ENCODE measurements around the gene CYBA.

The CYBA gene

GRCh38 chr16:88626646-88627045 lies 24.2 kb downstream of the CYBA start:
- Histone ChIP-seq H3K9me3 (replicated peaks; ENCODE audit: insufficient read depth, low read length) (no peaks in the 10 kb centered on the region), H3K27ac (ENCODE audit: low read length) (no peak overlapping the region), H2AFZ (ENCODE audit: low read length) (no peak overlapping the region), H3K4me1 (ENCODE audit: low read length) (no peaks in the 10 kb centered on the region), H3K4me3 (ENCODE audit: low read length) (no peak overlapping the region), H3K4me2 (ENCODE audit: low read depth, low read length) (no peak overlapping the region), H3K9ac (ENCODE audit: low read length) (no peak overlapping the region), H3F3A (ENCODE audit: insufficient read depth, low read length) (no peaks in the 10 kb centered on the region), H3K36me3 (replicated peaks; ENCODE audit: insufficient read depth, low read length) (no peaks in the 10 kb centered on the region), H3K79me2 (ENCODE audit: low read length) (no peaks in the 10 kb centered on the region), H3K9me2 (replicated peaks; ENCODE audit: insufficient read depth, low read length) (no peaks in the 10 kb centered on the region), H4K20me1 (ENCODE audit: insufficient read depth, low read length) (no peaks in the 10 kb centered on the region), H3K27me3 (replicated peaks; ENCODE audit: insufficient read depth, low read length) (no peaks in the 10 kb centered on the region)
- no peak for TF ChIP-seq CTCF (IDR thresholded peaks at IDR 0.05; ENCODE audit: low read length)
- no peak for TF ChIP-seq EZH2phosphoT487 (IDR thresholded peaks at IDR 0.05; ENCODE audit: low read length)
- no peak for TF ChIP-seq EZH2 (optimal IDR thresholded peaks at IDR 0.05; ENCODE audit: low read depth, low read length)
- no peak for DNase-seq

GRCh38 chr16:88624977-88625576 lies 25.8 kb downstream of the CYBA start:
- Histone ChIP-seq H2AFZ (ENCODE audit: low read length) (no peak overlapping the region), H3K4me2 (ENCODE audit: low read depth, low read length) (no peak overlapping the region), H3F3A (ENCODE audit: insufficient read depth, low read length) (no peaks in the 10 kb centered on the region), H3K9me2 (replicated peaks; ENCODE audit: insufficient read depth, low read length) (no peaks in the 10 kb centered on the region), H3K79me2 (ENCODE audit: low read length) (no peaks in the 10 kb centered on the region), H3K27ac (ENCODE audit: low read length) (no peak overlapping the region), H3K4me1 (ENCODE audit: low read length) (no peaks in the 10 kb centered on the region), H4K20me1 (ENCODE audit: insufficient read depth, low read length) (no peaks in the 10 kb centered on the region), H3K4me3 (ENCODE audit: low read length) (no peak overlapping the region), H3K27me3 (replicated peaks; ENCODE audit: insufficient read depth, low read length) (no peaks in the 10 kb centered on the region), H3K9me3 (replicated peaks; ENCODE audit: insufficient read depth, low read length) (no peaks in the 10 kb centered on the region), H3K36me3 (replicated peaks; ENCODE audit: insufficient read depth, low read length) (no peaks in the 10 kb centered on the region), H3K9ac (ENCODE audit: low read length) (no peak overlapping the region)
- TF ChIP-seq CTCF (IDR thresholded peaks at IDR 0.05; ENCODE audit: low read length), result no peak
- TF ChIP-seq EZH2 (optimal IDR thresholded peaks at IDR 0.05; ENCODE audit: low read depth, low read length), result no peak
- no peak for TF ChIP-seq EZH2phosphoT487 (IDR thresholded peaks at IDR 0.05; ENCODE audit: low read length)
- no peak for DNase-seq

GRCh38 chr16:88624481-88624880 lies 26.4 kb downstream of the CYBA start:
- H3K27ac ChIP-seq (ENCODE audit: low read length), result no peak overlapping the region
- TF ChIP-seq CTCF (IDR thresholded peaks at IDR 0.05; ENCODE audit: low read length) (no peak), EZH2 (optimal IDR thresholded peaks at IDR 0.05; ENCODE audit: low read depth, low read length) (no peak), EZH2phosphoT487 (IDR thresholded peaks at IDR 0.05; ENCODE audit: low read length) (no peak)

More at GRCh38 chr16:88624481-88624880, 26.4 kb downstream of the CYBA start:
- no peaks in the 10 kb centered on the region for H3F3A ChIP-seq (ENCODE audit: insufficient read depth, low read length)
- no peaks in the 10 kb centered on the region for H3K9me2 ChIP-seq (replicated peaks; ENCODE audit: insufficient read depth, low read length)
- H4K20me1 ChIP-seq (ENCODE audit: insufficient read depth, low read length), result no peaks in the 10 kb centered on the region
- no peaks in the 10 kb centered on the region for H3K9me3 ChIP-seq (replicated peaks; ENCODE audit: insufficient read depth, low read length)
- no peaks in the 10 kb centered on the region for H3K27me3 ChIP-seq (replicated peaks; ENCODE audit: insufficient read depth, low read length)
- H3K4me3 ChIP-seq (ENCODE audit: low read length), result no peak overlapping the region
- H3K9ac ChIP-seq (ENCODE audit: low read length), result no peak overlapping the region
- H3K79me2 ChIP-seq (ENCODE audit: low read length), result no peaks in the 10 kb centered on the region
- no peak for DNase-seq
- H2AFZ ChIP-seq (ENCODE audit: low read length), result no peak overlapping the region
- H3K36me3 ChIP-seq (replicated peaks; ENCODE audit: insufficient read depth, low read length), result no peaks in the 10 kb centered on the region
- no peaks in the 10 kb centered on the region for H3K4me1 ChIP-seq (ENCODE audit: low read length)
- no peak overlapping the region for H3K4me2 ChIP-seq (ENCODE audit: low read depth, low read length)

Measured in MM.1S (cell line).